ENCODE results near the gene PATJ. TPM values are rescaled to one million over a fixed set of nuclear protein-coding genes. Genes with fewer than 3 reads are reported as not detected.

The PATJ gene
- total RNA-seq, 1 experiment from 2014 or later, result 57.9 TPM

DNA sequence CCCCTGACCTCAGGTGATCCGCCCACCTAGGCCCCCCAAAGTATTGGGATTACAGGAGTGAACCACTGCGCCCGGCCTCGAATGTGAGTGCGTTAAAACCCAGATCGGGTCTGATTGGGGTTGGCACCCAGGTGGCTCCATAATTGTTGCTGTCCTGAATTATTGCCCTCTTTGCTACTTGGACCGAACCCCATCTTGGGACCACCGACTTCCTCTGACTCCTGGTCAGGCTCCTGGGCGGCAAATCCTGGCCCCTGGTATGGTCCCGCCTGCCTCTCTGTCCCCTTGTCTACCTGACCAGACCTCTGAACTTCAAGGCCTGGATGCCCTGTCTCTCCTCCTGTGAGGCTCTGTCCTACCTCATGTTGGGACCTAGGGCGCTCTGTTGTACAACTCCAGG lies 485.2 kb downstream of the PATJ start (continued):
- TF ChIP-seq ZNF263 (CRISPR knock-in tag; IDR thresholded peaks at IDR 0.05; ENCODE audit: low read depth) (no peak), GRHL2 (CRISPR knock-in tag; IDR thresholded peaks at IDR 0.05; ENCODE audit: insufficient replicate concordance, severe bottlenecking) (no peak), CREM (CRISPR knock-in tag; IDR thresholded peaks at IDR 0.05) (no peak), ZNF671 (CRISPR knock-in tag; IDR thresholded peaks at IDR 0.05) (no peak)

Small RNA genes lying within 50 kb of the gene (microRNA-seq; reads per million reads assigned to microRNA genes)
- gene MIR3116-1 (ENCODE audit: borderline number of aligned reads), result not detected
- gene MIR3116-2 (ENCODE audit: borderline number of aligned reads), result not detected

Other genes with a start within 250 kb of the PATJ start
- 21.6 to 24.3 TPM (median 23.8 TPM) in 3 replicates for gene TM2D1, start 17.3 kb upstream of the PATJ start, total RNA-seq (2021)

Data from WTC11 (cell line).